Adrenal gland (tissue), 12 donors: Measurements from ENCODE around the gene GRM8. TPM values are rescaled to one million over a fixed set of nuclear protein-coding genes. Genes with fewer than 3 reads are reported as not detected.

ENCODE experiments used
- DNase-seq, 7 donors: peaks; one replicate each; pipeline ENCODE4 v3.0.0-alpha.2; 2019 to 2020
- H3K27ac ChIP-seq, 5 donors: fragments of 200-600 bp; sonication (generic) in 4 of 5; 1 replicate in 3 of 5; 2 replicates in 2 of 5; pipeline versions ENCODE4 v1.5.1 to v1.8.0; 2016 to 2020; ENCODE audit warnings: mild to moderate bottlenecking in 1 of 5
- H3K27me3 ChIP-seq: fragments of 200-600 bp; 2 replicates; pipeline ENCODE4 v1.8.0; 2021
- H3K36me3 ChIP-seq, 2 donors: fragments of 200-600 bp; replicated peaks in 1 of 2; 1 replicate in 1 of 2; 2 replicates in 1 of 2; pipeline versions ENCODE4 v1.5.1 to v1.8.0; 2018 to 2022
- H3K4me1 ChIP-seq, 2 donors: fragments of 200-600 bp; replicated peaks in 1 of 2; 1 replicate in 1 of 2; 2 replicates in 1 of 2; pipeline versions ENCODE4 v1.5.1 to v1.8.0; 2018 to 2021
- H3K4me3 ChIP-seq, 4 donors: fragments of 200-600 bp; sonication (generic) in 3 of 4; one replicate each; pipeline ENCODE4 v1.5.1; 2016 to 2018
- H3K9me3 ChIP-seq, 3 donors: fragments of 200-600 bp; sonication (generic) in 1 of 3; replicated peaks in 1 of 3; 1 replicate in 2 of 3; 2 replicates in 1 of 3; pipeline versions ENCODE4 v1.5.1 to v1.8.0; 2016 to 2021
- CTCF ChIP-seq, 6 experiments: fragments of 450-650 bp in 4 of 6; fragments of 200-600 bp in 2 of 6; sonication (generic) in 1 of 6; IDR thresholded peaks; 1 replicate in 5 of 6; 2 replicates in 1 of 6; pipeline versions ENCODE4 v1.5.1 to v1.8.0; 2016 to 2021; ENCODE audit warnings: antibody characterized with exemption in 6 of 6, mild to moderate bottlenecking in 2 of 6, moderate library complexity in 1 of 6
- POLR2A ChIP-seq, 2 donors: fragments of 450-650 bp; IDR thresholded peaks; one replicate each; pipeline ENCODE4 v1.6.1; 2017; ENCODE audit warnings: antibody characterized with exemption in 2 of 2, mild to moderate bottlenecking in 2 of 2, moderate library complexity in 1 of 2
- WGBS, 4 donors: extraction: QIAGEN DNeasy Blood & Tissue Kit in 2 of 4; methylation state at CpG; one replicate each; pipeline versions ENCODE4 v1.1.5 to v1.1.7; 2013 to 2017; 5-methylcytosine and 5-hydroxymethylcytosine counted together
- intact Hi-C, 2 donors: fragments of 100-400 bp; cut with DNase I; formaldehyde crosslinking; loops; one replicate each; pipeline versions ENCODE4 v1.14.1 to v1.15.0; 2022 to 2023
- polyA plus RNA-seq, 3 donors: library from polyadenylated mRNA; stranded (reverse); fragments of 200-250 nt in 2 of 3; fragments of 350-450 nt in 1 of 3; fragmentation: Illumina TruSeq in 1 of 3; extraction: RNeasy Lipid Tissue Mini Kit (QIAGEN cat#74804) in 1 of 3; gene quantifications; one replicate each; pipeline ENCODE4 v1.2.3, GENCODE V29; 2013 to 2014
- total RNA-seq, 9 donors: library from RNA; depleted of rRNA in 4 of 9; stranded (reverse); fragments of >200 nt in 4 of 9; fragments of 120-200 nt in 1 of 9; fragmentation: NEBNext Ultra II Directional in 1 of 9; extraction: Animal tissue kit (Norgen Biotek cat#: 25700) in 1 of 9; gene quantifications; one replicate each; pipeline versions ENCODE4 v1.1.0 to v1.2.4, GENCODE V29; 2013 to 2023
- donor health status: healthy with polysubstance abuse.
- donor health status: Bipolar disorder and iron deficiency.
- donor health status: DM: yes; HTN: yes; CAD: no.
- donor health status: DM: no; HTN: no; CAD: no.
- donor health status: DM: no; HTN: no; CAD: no.
- donor health status: DM: yes; HTN: yes; CAD: no.

The GRM8 gene
- total and polyA plus RNA-seq, 12 donors, result 0.10 to 2.5 (median 0.92) TPM; not detected in 5

DNA sequence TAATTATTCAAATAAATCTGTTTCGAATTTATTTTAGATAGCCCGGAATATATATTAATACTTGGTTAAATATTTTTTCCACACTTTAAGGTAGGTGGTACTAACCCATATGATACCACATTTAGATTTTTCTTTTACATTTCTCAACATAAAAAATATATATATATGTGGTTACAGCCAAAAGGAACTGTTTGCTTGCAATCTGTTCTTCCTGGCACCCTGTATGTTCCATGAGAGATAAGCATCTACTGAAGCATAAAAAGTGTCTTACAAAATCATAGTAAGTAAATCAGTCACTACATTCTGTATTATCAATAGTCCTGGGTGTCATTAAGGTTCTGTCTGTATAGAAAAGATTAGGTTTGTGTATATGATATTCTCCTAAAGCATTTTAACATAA, 726.8 kb downstream of the GRM8 start:
- intact Hi-C loops, result no loop called here
- no peak for DNase-seq
- Histone ChIP-seq H3K27me3 (no peaks in the 10 kb centered on the region), H3K36me3 (no peaks in the 10 kb centered on the region), H3K4me1 (no peaks in the 10 kb centered on the region), H3K27ac (no peak overlapping the region), H3K9me3 (no peaks in the 10 kb centered on the region), H3K4me3 (no peak overlapping the region)
- TF ChIP-seq CTCF (IDR thresholded peaks at IDR 0.05), result no peak
- WGBS, 4 donors, result 67 to 91% (median 78%) methylated on average over 2 of the region's 2 CpGs

DNA sequence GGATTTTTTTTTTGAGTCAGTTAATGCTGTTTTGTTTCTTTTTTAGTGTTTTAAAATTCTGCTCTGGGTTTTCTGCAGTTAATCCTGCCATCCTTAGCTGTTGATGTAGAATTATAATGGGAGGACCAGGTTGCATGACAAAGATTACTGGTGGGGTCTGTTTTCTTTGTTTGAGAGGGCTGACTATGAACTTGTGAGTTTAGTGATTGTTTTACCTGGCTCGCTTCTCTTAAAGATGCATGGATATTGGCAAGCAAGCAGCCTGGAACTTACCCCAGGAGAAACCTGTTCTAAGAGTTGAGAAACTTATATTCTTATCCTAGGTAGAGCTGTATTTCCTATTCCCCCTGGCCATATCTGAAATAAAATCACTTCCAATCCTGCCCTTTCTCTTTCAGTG, 727.8 kb downstream of the GRM8 start:
- Histone ChIP-seq H3K27ac (no peak overlapping the region), H3K36me3 (no peaks in the 10 kb centered on the region), H3K9me3 (no peaks in the 10 kb centered on the region), H3K4me1 (no peaks in the 10 kb centered on the region), H3K27me3 (no peaks in the 10 kb centered on the region), H3K4me3 (no peak overlapping the region)
- no peak for DNase-seq
- 68 to 79% (median 76%) methylated on average over 1 of the region's 1 CpG for WGBS, 4 donors
- no peak for TF ChIP-seq CTCF (IDR thresholded peaks at IDR 0.05)
- intact Hi-C loops, result no loop called here

GRCh38 chr7:126511046-126511445, 741.7 kb downstream of the GRM8 start:
- H3K4me3 ChIP-seq, result no peak overlapping the region
- H3K36me3 ChIP-seq, result no peaks in the 10 kb centered on the region
- no peaks in the 10 kb centered on the region for H3K27me3 ChIP-seq
- WGBS, 4 donors, result 26 to 74% (median 52%) methylated on average over 2 of the region's 2 CpGs
- DNase-seq, result no peak
- no peaks in the 10 kb centered on the region for H3K4me1 ChIP-seq
- no peak for TF ChIP-seq POLR2A (IDR thresholded peaks at IDR 0.05)
- TF ChIP-seq CTCF (IDR thresholded peaks at IDR 0.05), result no peak
- intact Hi-C loops, result no loop called here
- no peak overlapping the region for H3K27ac ChIP-seq
- H3K9me3 ChIP-seq, result no peaks in the 10 kb centered on the region

- intact Hi-C loops, result no loop called here
- Histone ChIP-seq H3K4me3 (no peak overlapping the region), H3K36me3 (no peaks in the 10 kb centered on the region), H3K27ac (no peak overlapping the region), H3K4me1 (no peaks in the 10 kb centered on the region), H3K9me3 (no peaks in the 10 kb centered on the region), H3K27me3 (no peaks in the 10 kb centered on the region)
- no peak for DNase-seq
- TF ChIP-seq CTCF (IDR thresholded peaks at IDR 0.05), result no peak
- TF ChIP-seq POLR2A (IDR thresholded peaks at IDR 0.05), result no peak
- WGBS, 4 donors, result 73 to 85% (median 80%) methylated on average over 2 of the region's 2 CpGs
Observed at GRCh38 chr7:126501617-126502016, 751.1 kb downstream of the GRM8 start.
